Ovary (tissue), 3 donors: ENCODE results near the gene IFI27L2.

Source experiments
- EP300 ChIP-seq: sonication (generic); formaldehyde crosslinking; IDR thresholded peaks from one replicate; pipeline ENCODE4 v1.6.1; 2017; ENCODE audit warnings: antibody characterized with exemption
- POLR2A ChIP-seq: fragments of 450-650 bp; IDR thresholded peaks from one replicate; pipeline ENCODE4 v1.6.1; 2017; ENCODE audit warnings: antibody characterized with exemption, mild to moderate bottlenecking, moderate library complexity
- TF ChIP-seq, protein P1 (sequence below), 3 donors: fragments of 450-650 bp in 2 of 3; fragments of 200-600 bp in 1 of 3; IDR thresholded peaks; one replicate each; pipeline versions ENCODE4 v1.5.1 to v1.8.0; 2016 to 2022; ENCODE audit warnings: antibody characterized with exemption in 3 of 3, mild to moderate bottlenecking in 1 of 3
- donor health status: DM: no; HTN: no; CAD: no.

DNA sequence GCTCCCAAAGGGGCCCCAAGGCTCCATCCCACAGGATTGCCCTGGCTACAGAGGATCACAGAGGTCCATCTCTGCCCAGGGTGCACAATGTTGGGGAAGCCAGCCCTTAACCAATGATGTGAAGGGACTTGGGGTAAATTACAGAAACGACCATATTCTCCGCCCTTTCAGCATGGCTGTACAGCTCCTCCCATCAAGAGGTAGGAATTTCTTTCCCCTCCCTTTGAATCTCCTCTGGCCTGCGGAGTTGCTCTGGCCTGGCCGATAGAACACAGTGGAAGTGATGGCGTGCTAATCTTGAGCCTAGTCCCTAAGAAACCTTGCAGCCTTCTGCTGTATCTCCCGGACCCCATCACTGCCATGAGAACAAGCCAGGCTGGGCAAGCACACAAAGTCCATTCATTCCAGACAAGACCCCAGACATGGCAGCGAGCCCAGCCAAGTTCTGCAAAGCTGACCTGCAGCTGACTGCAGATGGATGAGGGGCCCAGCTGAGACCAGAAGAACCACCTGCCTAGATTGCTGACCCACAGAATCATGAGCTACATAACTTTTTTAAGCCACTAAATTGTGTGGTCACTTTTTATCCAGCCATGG lies 25.8 kb downstream of the IFI27L2 start:
- TF ChIP-seq, protein P1, sequence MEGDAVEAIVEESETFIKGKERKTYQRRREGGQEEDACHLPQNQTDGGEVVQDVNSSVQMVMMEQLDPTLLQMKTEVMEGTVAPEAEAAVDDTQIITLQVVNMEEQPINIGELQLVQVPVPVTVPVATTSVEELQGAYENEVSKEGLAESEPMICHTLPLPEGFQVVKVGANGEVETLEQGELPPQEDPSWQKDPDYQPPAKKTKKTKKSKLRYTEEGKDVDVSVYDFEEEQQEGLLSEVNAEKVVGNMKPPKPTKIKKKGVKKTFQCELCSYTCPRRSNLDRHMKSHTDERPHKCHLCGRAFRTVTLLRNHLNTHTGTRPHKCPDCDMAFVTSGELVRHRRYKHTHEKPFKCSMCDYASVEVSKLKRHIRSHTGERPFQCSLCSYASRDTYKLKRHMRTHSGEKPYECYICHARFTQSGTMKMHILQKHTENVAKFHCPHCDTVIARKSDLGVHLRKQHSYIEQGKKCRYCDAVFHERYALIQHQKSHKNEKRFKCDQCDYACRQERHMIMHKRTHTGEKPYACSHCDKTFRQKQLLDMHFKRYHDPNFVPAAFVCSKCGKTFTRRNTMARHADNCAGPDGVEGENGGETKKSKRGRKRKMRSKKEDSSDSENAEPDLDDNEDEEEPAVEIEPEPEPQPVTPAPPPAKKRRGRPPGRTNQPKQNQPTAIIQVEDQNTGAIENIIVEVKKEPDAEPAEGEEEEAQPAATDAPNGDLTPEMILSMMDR (IDR thresholded peaks at IDR 0.05), result no peak
- TF ChIP-seq EP300 (no peak), POLR2A (no peak)
